ENCODE measurements around the gene METRN. TPM values are rescaled to one million over a fixed set of nuclear protein-coding genes. Genes with fewer than 3 reads are reported as not detected.

Gene METRN
- total RNA-seq, 2 experiments from 2014 or later: 35.3 to 37.7 TPM

DNA sequence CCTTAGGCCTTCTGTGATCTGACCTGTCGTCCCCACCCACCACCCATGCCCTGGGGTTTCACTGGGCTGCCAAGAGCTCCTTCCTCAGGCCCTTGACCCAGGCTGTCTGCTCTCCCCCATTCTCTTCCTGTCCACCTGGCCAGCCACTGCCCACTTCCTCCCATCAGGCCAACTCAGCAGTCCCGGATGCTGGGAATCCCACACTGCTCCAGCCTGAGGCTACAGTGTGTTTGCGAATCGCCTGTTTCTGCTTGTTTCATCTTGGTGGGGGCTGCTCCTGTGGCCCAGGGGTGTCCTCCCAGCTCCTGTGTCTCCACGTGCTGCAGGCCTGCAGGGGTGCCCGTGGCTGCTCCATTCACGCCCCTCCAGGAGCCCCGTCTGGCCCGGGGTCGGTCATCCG, 839 bp upstream of the METRN start:
- ChIA-PET POLR2A (interaction anchor here (0.6 to 1.8 kb wide), 2 partner anchors 71 to 993 kb away, joined by 6 read pairs; no protein-coding TSS in a partner anchor), CTCF (interaction anchor here (1.0 to 4.5 kb wide), 6 partner anchors 11 to 71 kb away, joined by 3 to 26 read pairs (median 10); partner anchors contain the start of genes CCDC78, CIAO3 and JMJD8)

GRCh38 chr16:715477-716199, 720 bp downstream of the METRN start:
- ChIA-PET POLR2A (interaction anchor here (0.6 to 1.8 kb wide), 6 partner anchors 9 to 265 kb away, joined by 3 to 12 read pairs (median 5); no protein-coding TSS in a partner anchor), CTCF (interaction anchor here (1.0 to 4.5 kb wide), 12 partner anchors 10 to 73 kb away, joined by 3 to 26 read pairs (median 8); partner anchors contain the start of genes CCDC78, CHTF18, CIAO3 and RPUSD1)

GRCh38 chr16:716200-716568, 1.3 kb downstream of the METRN start:
- ChIA-PET CTCF (interaction anchor here (0.9 to 4.5 kb wide), 12 partner anchors 9 to 289 kb away, joined by 3 to 26 read pairs (median 8); partner anchors contain the start of genes CCDC78, CHTF18, CIAO3 and RPUSD1), POLR2A (interaction anchor here (0.6 to 1.3 kb wide), 4 partner anchors 9 to 21 kb away, joined by 3 to 12 read pairs (median 6); no protein-coding TSS in a partner anchor)

- ChIA-PET CTCF (interaction anchor here (0.8 to 2.7 kb wide), 8 partner anchors 11 to 289 kb away, joined by 3 to 12 read pairs (median 6); partner anchors contain the start of gene CIAO3), POLR2A (interaction anchor here (0.5 to 1.3 kb wide), 3 partner anchors 12 to 596 kb away, joined by 8 to 12 read pairs (median 8); no protein-coding TSS in a partner anchor)
Observed at GRCh38 chr16:716768-717325, 1.9 kb downstream of the METRN start.

DNA sequence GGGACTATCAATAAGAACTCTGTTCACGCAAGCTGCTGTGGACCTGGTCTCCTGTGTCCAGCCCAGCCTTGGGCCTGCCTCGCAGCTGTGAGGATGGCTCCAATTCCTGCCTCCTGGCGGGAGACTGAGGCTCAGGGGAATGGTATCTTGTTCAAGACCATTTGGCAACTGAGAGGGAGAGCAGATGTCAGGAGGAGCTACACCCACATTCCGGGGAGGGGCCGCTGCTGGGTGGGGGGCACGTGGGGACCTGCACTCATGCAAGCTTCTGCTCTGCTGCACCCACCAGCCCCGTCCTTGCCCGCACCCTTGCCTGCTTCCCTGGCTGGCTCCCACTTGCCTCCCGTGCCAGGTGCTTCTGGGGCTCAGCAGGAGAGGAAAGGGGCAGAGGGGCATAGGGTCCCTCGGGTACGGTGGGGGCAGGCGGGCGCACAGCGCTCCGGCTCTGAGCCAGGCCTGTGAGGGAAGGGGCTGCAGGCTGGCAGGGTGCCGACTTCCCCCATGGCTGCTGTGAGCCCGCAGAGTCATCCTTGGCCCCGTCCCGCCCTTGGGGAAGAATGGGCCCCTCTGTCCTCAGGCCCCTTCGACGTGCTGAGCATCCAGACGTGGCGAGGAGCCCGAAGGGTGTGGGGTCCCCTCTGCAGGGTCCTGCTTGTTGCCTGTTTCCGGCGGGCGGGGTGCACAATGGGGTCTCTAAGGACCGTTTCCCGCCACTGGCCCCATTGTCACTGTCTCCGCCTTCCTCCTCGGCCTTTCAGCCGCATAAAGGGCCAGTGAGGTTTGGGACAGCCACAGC, 2.7 kb downstream of the METRN start:
- ChIA-PET CTCF (interaction anchor here (0.8 kb wide), 1 partner anchor 21 kb away, joined by 3 read pairs; no protein-coding TSS in a partner anchor), POLR2A (interaction anchor here (0.5 kb wide), 1 partner anchor 595 kb away, joined by 8 read pairs; no protein-coding TSS in a partner anchor)

DNA sequence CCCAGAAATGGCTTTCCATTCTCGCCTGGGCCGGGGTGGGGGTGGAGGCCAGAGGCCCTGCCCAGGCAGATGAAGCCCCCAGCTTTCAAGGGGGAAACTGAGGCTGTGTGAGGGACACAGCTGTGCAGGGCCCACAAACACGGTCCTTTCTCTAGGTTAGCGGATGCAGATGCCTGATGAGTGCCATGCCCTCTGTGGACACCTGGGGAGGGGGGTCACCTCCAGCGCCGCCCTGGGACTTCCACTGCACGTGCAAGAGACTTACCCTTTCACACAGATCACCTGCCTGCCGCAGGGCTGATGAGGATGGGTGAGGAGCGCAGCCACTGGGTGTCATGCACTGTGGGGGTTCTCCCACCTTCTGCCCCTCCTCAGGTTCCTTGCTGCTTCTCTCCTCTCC, 3.5 kb downstream of the METRN start:
- CTCF ChIA-PET: interaction anchor here (1.3 kb wide), 1 partner anchor 25 kb away, joined by 3 read pairs; no protein-coding TSS in a partner anchor
- POLR2A ChIA-PET: no interaction called here

- ChIA-PET CTCF (interaction anchor here (1.3 to 3.2 kb wide), 4 partner anchors 17 to 93 kb away, joined by 3 to 17 read pairs (median 9); no protein-coding TSS in a partner anchor), POLR2A (interaction anchor here (3.9 kb wide), 1 partner anchor 12 kb away, joined by 15 read pairs; no protein-coding TSS in a partner anchor)
Observed at GRCh38 chr16:718922-719321, 4.0 kb downstream of the METRN start.

- ChIA-PET CTCF (interaction anchor here (0.7 to 3.2 kb wide), 11 partner anchors 9 to 92 kb away, joined by 3 to 17 read pairs (median 4); partner anchors contain the start of gene CIAO3), POLR2A (interaction anchor here (0.6 to 3.9 kb wide), 6 partner anchors 11 to 63 kb away, joined by 3 to 15 read pairs (median 3); partner anchors contain the start of genes CIAO3 and RHOT2)
Observed at GRCh38 chr16:719815-720446, 5.0 kb downstream of the METRN start.

DNA sequence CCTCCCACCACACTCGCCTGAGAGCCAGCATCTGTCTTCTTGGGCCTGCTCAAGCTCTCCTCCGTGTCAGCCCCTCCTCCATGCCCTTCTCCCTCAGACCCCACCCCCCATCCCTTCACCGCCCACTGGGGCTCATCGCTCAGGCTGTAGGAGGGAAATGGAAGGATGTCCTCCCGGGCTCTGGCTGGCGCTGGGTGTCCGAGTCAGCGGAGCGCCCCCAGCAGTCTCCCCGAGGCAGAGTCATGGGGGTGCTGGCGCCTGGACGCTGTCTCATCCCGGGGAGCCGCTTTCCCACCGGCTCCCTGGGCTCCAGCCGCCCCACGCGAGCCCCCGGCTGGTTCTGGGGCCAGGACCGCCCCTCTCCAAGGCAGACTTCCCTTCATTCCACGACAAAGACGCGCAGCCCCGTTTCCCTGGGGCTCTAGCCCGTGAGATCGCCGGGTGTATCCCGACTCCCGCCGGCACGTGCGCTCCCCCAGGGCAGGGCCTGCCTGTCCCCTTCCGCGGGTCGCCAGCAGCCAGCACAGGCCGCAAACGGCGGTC, 5.6 kb downstream of the METRN start:
- ChIA-PET CTCF (interaction anchor here (0.7 to 3.2 kb wide), 14 partner anchors 8 to 92 kb away, joined by 3 to 17 read pairs (median 4); partner anchors contain the start of genes CIAO3 and RHBDL1), POLR2A (interaction anchor here (0.6 to 3.9 kb wide), 9 partner anchors 10 to 86 kb away, joined by 3 to 15 read pairs (median 3); partner anchors contain the start of genes CIAO3 and RHOT2)

DNA sequence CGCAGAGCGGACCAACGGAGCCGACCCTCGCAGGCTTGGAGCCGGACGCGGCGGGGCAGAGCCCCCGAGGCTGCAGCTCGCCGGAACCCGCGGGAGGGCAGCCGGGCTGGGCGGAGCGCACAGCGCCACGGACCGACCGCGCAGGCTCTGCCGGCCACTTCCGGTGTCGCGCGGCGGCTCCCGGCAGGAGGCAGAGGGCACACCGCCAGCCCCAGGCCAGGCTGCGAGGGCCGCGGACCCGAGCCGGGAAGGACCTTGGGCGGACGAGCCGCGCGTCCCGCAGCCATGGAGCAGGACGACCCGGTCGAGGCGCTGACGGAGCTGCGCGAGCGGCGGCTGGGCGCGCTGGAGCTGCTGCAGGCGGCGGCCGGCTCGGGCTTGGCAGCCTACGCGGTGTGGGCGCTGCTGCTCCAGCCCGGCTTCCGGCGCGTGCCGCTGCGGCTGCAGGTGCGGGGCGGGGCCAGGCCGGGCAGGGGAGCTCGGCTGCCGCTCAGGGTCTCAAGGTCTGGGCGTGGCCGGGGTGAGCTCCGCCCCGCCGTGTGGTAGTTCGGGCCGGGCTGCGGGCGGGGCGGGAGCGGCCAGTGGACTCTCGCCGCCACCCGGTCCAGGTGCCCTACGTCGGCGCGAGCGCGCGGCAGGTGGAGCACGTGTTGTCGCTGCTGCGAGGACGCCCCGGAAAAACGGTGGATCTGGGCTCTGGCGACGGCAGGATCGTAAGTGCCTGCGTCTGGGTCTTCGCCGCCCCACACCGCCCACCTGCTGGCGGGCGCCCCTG, 6.3 kb downstream of the METRN start, which contains the start of gene ANTKMT:
Gene ANTKMT, plus strand, starts transcription at position 157 of the 775 bp plus-strand sequence. Its CDS starts 129 bp downstream, at position 286.
- ChIA-PET CTCF (interaction anchor here (0.8 to 3.2 kb wide), 11 partner anchors 9 to 64 kb away, joined by 3 to 17 read pairs (median 5); partner anchors contain the start of gene RHBDL1), POLR2A (interaction anchor here (0.9 to 3.9 kb wide), 7 partner anchors 9 to 85 kb away, joined by 3 to 15 read pairs (median 3); partner anchors contain the start of gene CIAO3)

DNA sequence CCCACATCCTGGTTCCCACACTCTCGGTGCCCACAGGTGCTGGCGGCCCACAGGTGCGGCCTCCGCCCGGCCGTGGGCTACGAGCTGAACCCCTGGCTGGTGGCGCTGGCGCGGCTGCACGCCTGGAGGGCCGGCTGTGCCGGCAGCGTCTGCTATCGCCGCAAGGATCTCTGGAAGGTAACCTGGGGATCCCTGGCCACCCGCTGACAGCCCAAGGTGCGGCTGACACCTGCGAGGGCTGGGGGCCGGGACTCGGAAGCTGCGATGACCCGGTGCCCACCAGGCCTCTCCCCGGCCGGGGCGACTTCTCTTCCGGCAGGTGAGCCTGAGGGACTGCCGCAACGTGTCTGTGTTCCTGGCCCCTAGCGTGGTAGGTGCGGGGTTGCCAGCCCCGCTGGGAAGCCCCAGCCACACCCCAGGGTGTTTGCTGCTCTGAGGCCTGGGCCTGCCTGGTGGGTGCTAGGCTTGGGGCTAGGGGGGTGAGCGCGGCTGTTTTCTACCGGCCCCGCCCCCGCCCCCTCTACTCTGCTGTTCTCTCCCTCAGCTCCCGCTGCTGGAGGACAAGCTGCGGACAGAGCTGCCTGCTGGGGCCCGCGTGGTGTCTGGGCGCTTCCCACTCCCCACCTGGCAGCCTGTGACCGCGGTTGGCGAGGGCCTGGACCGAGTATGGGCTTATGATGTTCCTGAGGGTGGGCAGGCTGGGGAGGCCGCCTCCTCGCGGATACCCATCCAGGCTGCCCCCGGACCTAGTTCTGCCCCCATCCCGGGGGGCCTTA, 7.0 kb downstream of the METRN start:
- ChIA-PET CTCF (interaction anchor here (0.8 to 3.2 kb wide), 8 partner anchors 8 to 63 kb away, joined by 3 to 15 read pairs (median 4); no protein-coding TSS in a partner anchor), POLR2A (interaction anchor here (1.0 to 3.9 kb wide), 6 partner anchors 9 to 85 kb away, joined by 3 to 15 read pairs (median 4); partner anchors contain the start of gene CIAO3)

- CTCF ChIA-PET: interaction anchor here (0.6 to 1.9 kb wide), 3 partner anchors 11 to 139 kb away, joined by 3 to 5 read pairs (median 4); no protein-coding TSS in a partner anchor
Observed at GRCh38 chr16:722835-723633, 8.1 kb downstream of the METRN start.

GRCh38 chr16:723695-724094, 8.8 kb downstream of the METRN start:
- ChIA-PET POLR2A (interaction anchor here (1.0 kb wide), 1 partner anchor 12 kb away, joined by 3 read pairs; no protein-coding TSS in a partner anchor), CTCF (interaction anchor here (3.1 kb wide), 1 partner anchor 10 kb away, joined by 26 read pairs; the partner anchor contains the start of gene METRN)

More at GRCh38 chr16:722835-723633, 8.1 kb downstream of the METRN start:
- POLR2A ChIA-PET: interaction anchor here (1.0 kb wide), 2 partner anchors 13 to 18 kb away, joined by 3 read pairs; partner anchors contain the start of gene CIAO3

GRCh38 chr16:724188-725040, 9.5 kb downstream of the METRN start:
- POLR2A ChIA-PET: no interaction called here
- CTCF ChIA-PET: interaction anchor here (0.7 to 3.1 kb wide), 3 partner anchors 10 to 89 kb away, joined by 3 to 26 read pairs (median 3); partner anchors contain the start of genes METRN and WDR24
